HepG2 (cell line): ENCODE results near the gene PHF23. TPM values are rescaled to one million over a fixed set of nuclear protein-coding genes. Genes with fewer than 3 reads are reported as not detected.

ENCODE experiments used
- ADNP ChIP-seq: sonication (generic); formaldehyde crosslinking; IDR thresholded peaks from 2 replicates; pipeline ENCODE4 v1.4.0; 2020; ENCODE audit warnings: missing genetic modification reagents
- ATF5 ChIP-seq: sonication (generic); formaldehyde crosslinking; IDR thresholded peaks from 2 replicates; pipeline ENCODE4 v1.4.0; 2020; ENCODE audit warnings: mild to moderate bottlenecking, low read depth, missing genetic modification reagents
- CBX1 ChIP-seq: IDR thresholded peaks from one replicate; pipeline ENCODE4 v1.6.1; 2016; ENCODE audit warnings: antibody characterized with exemption, low read depth
- FIP1L1 ChIP-seq: fragments of 200-400 bp; formaldehyde crosslinking; IDR thresholded peaks from 2 replicates; pipeline ENCODE4 v1.6.1; 2018; ENCODE audit warnings: low read depth, mild to moderate bottlenecking, low read length, moderate library complexity, borderline replicate concordance; ENCODE audit not compliant: insufficient read depth
- GABPA ChIP-seq, 2 experiments: IDR thresholded peaks; 2 replicates each; pipeline ENCODE4 v1.6.1; 2011 to 2016; ENCODE audit warnings: low read depth in 2 of 2, low read length in 1 of 2, missing biosample characterization in 1 of 2, missing genetic modification characterization in 1 of 2
- KDM2A ChIP-seq: sonication (generic); formaldehyde crosslinking; IDR thresholded peaks from 2 replicates; pipeline ENCODE4 v1.4.0; 2020; ENCODE audit warnings: low read depth, missing genetic modification reagents, borderline replicate concordance
- LBX2 ChIP-seq: sonication (generic); formaldehyde crosslinking; IDR thresholded peaks from 2 replicates; pipeline ENCODE4 v1.5.0; 2020; ENCODE audit warnings: missing genetic modification reagents, mild to moderate bottlenecking, borderline replicate concordance
- MBD4 ChIP-seq: IDR thresholded peaks from 2 replicates; pipeline ENCODE4 v1.6.1; 2012; ENCODE audit warnings: low read length, inconsistent platforms, borderline replicate concordance
- MED13 ChIP-seq: sonication (generic); formaldehyde crosslinking; IDR thresholded peaks from 2 replicates; pipeline ENCODE4 v1.5.0; 2020; ENCODE audit warnings: missing genetic modification reagents
- PLRG1 ChIP-seq: fragments of 450-650 bp; conservative IDR thresholded peaks from 2 replicates; pipeline ENCODE4 v1.6.1; 2016
- SOX5 ChIP-seq: IDR thresholded peaks from 2 replicates; pipeline ENCODE4 v1.6.1; 2016; ENCODE audit warnings: borderline replicate concordance
- SP5 ChIP-seq: IDR thresholded peaks from 2 replicates; pipeline ENCODE4 v1.6.1; 2016; ENCODE audit warnings: low read depth, borderline replicate concordance
- TMF1 ChIP-seq: sonication (generic); formaldehyde crosslinking; IDR thresholded peaks from 2 replicates; pipeline ENCODE4 v1.8.1; 2022; ENCODE audit warnings: low read depth, missing genetic modification reagents
- ZBTB7A ChIP-seq: sonication (generic); formaldehyde crosslinking; IDR thresholded peaks from 2 replicates; pipeline ENCODE4 v1.8.0; 2022; ENCODE audit warnings: mild to moderate bottlenecking, missing genetic modification reagents
- ZMYM3 ChIP-seq: sonication (generic); formaldehyde crosslinking; IDR thresholded peaks from 2 replicates; pipeline ENCODE4 v1.5.1; 2020; ENCODE audit warnings: mild to moderate bottlenecking, missing genetic modification reagents
- ZNF12 ChIP-seq: sonication (generic); formaldehyde crosslinking; IDR thresholded peaks from 2 replicates; pipeline ENCODE4 v1.5.0; 2020; ENCODE audit warnings: missing genetic modification reagents
- ZNF282 ChIP-seq: fragments of 450-650 bp; IDR thresholded peaks from 2 replicates; pipeline ENCODE4 v1.6.1; 2018; ENCODE audit not compliant: partially characterized antibody
- ZNF432 ChIP-seq: sonication (generic); formaldehyde crosslinking; IDR thresholded peaks from 2 replicates; pipeline ENCODE4 v1.5.0; 2020; ENCODE audit warnings: missing genetic modification reagents, mild to moderate bottlenecking, borderline replicate concordance
- ZNF446 ChIP-seq: sonication (generic); formaldehyde crosslinking; IDR thresholded peaks from 2 replicates; pipeline ENCODE4 v1.5.0; 2020; ENCODE audit warnings: mild to moderate bottlenecking, missing genetic modification reagents
- ZNF709 ChIP-seq: sonication (generic); formaldehyde crosslinking; IDR thresholded peaks from 2 replicates; pipeline ENCODE4 v1.5.0; 2020; ENCODE audit warnings: mild to moderate bottlenecking, missing genetic modification reagents
- ZNF776 ChIP-seq: sonication (generic); formaldehyde crosslinking; IDR thresholded peaks from 2 replicates; pipeline ENCODE4 v1.4.0; 2020; ENCODE audit warnings: mild to moderate bottlenecking, missing genetic modification reagents
- ZNF790 ChIP-seq: sonication (generic); formaldehyde crosslinking; IDR thresholded peaks from 2 replicates; pipeline ENCODE4 v1.8.0; 2022; ENCODE audit warnings: missing genetic modification reagents, mild to moderate bottlenecking, borderline replicate concordance
- ZSCAN22 ChIP-seq: sonication (generic); formaldehyde crosslinking; IDR thresholded peaks from 2 replicates; pipeline ENCODE4 v1.4.0; 2020; ENCODE audit warnings: mild to moderate bottlenecking, missing genetic modification reagents
- polyA plus RNA-seq, 8 experiments: library from polyadenylated mRNA; depleted of rRNA in 3 of 8; stranded (reverse) in 7 of 8; unstranded in 1 of 8; fragments of >200 nt; fragmentation: Illumina TruSeq in 4 of 8; extraction: Trizol in 4 of 8; gene quantifications; 2 replicates each; pipeline versions ENCODE4 v1.2.1 to v1.2.3, GENCODE V29; 2011 to 2016; ENCODE audit warnings: low read depth in 4 of 8, missing spikeins in 1 of 8, mixed read lengths in 1 of 8; ENCODE audit not compliant: insufficient read depth in 1 of 8
- total RNA-seq, 5 experiments: library from RNA; depleted of rRNA; stranded (reverse); fragments of >200 nt; fragmentation: Illumina TruSeq; extraction: Trizol; gene quantifications; 2 replicates each; pipeline ENCODE4 v1.2.3, GENCODE V29; 2016; ENCODE audit warnings: low read depth in 1 of 5
- TF ChIP-seq, protein P1 (sequence below): sonication (generic); formaldehyde crosslinking; IDR thresholded peaks from 2 replicates; pipeline ENCODE4; 2020; ENCODE audit warnings: missing genetic modification reagents, mild to moderate bottlenecking, borderline replicate concordance
- TF ChIP-seq, protein P2 (sequence below): sonication (generic); formaldehyde crosslinking; IDR thresholded peaks from 2 replicates; pipeline ENCODE4 v1.8.1; 2023; ENCODE audit warnings: missing genetic modification reagents, inconsistent platforms, borderline replicate concordance
- TF ChIP-seq, protein P3 (sequence below): sonication (generic); formaldehyde crosslinking; IDR thresholded peaks from 2 replicates; pipeline ENCODE4 v1.4.0; 2020; ENCODE audit warnings: mild to moderate bottlenecking, missing genetic modification reagents

PHF23 gene
- total and polyA plus RNA-seq, 2 of the 13 experiments (the other 11 are each of a cell fraction or from before 2014, with no cell fraction given), result 27.6 to 33.2 TPM

DNA sequence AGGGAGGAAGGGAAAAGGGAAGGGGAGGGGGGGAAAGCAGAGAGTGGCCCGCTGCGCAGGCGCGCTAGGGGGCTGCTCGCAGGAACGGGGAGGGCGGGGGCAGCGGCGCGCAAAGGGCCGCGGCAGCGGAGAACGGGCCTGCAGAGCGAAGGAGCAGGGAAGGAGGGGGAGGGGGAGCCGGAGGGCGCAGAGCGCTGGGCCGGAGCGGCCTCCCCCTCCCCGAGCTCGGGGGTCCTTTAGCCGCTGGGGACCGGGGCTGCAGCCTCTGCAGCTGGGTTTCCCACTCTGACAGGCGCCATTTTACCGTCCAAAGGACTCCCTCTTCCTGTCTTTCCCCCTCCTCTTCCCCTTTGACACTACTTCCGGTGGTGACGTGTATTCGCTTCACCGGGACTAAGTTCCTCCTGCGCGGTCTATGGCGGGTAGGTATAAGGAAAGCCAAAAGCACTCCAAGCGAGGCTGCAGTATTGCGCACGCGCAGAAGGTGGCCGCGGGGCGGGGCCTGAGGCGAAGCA, 12.5 kb upstream of the PHF23 start, which contains the start of gene CTDNEP1 (continued):
- TF ChIP-seq FIP1L1 (no peak), SOX5 (no peak), ZNF432 (CRISPR knock-in tag) (no peak), ZSCAN22 (CRISPR knock-in tag) (no peak), ADNP (CRISPR knock-in tag) (no peak), GABPA (IDR thresholded peaks at IDR 0.05; ENCODE audit: low read depth, low read length) (peak; percentile 78), GABPA (CRISPR knock-in tag; IDR thresholded peaks at IDR 0.05; ENCODE audit: low read depth) (peak; percentile 95), ZNF12 (no peak), CBX1 (no peak), ZNF776 (CRISPR knock-in tag) (no peak), ZMYM3 (CRISPR knock-in tag) (no peak), TMF1 (no peak), ZNF709 (CRISPR knock-in tag) (no peak), PLRG1 (no peak), MBD4 (no peak), ATF5 (CRISPR knock-in tag) (no peak), SP5 (CRISPR knock-in tag) (no peak), LBX2 (CRISPR knock-in tag) (no peak), MED13 (CRISPR knock-in tag) (no peak), KDM2A (no peak), ZBTB7A (CRISPR knock-in tag) (no peak), ZNF790 (no peak), ZNF446 (no peak), ZNF282 (no peak)
- TF ChIP-seq, protein P1, sequence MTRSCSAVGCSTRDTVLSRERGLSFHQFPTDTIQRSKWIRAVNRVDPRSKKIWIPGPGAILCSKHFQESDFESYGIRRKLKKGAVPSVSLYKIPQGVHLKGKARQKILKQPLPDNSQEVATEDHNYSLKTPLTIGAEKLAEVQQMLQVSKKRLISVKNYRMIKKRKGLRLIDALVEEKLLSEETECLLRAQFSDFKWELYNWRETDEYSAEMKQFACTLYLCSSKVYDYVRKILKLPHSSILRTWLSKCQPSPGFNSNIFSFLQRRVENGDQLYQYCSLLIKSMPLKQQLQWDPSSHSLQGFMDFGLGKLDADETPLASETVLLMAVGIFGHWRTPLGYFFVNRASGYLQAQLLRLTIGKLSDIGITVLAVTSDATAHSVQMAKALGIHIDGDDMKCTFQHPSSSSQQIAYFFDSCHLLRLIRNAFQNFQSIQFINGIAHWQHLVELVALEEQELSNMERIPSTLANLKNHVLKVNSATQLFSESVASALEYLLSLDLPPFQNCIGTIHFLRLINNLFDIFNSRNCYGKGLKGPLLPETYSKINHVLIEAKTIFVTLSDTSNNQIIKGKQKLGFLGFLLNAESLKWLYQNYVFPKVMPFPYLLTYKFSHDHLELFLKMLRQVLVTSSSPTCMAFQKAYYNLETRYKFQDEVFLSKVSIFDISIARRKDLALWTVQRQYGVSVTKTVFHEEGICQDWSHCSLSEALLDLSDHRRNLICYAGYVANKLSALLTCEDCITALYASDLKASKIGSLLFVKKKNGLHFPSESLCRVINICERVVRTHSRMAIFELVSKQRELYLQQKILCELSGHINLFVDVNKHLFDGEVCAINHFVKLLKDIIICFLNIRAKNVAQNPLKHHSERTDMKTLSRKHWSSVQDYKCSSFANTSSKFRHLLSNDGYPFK (CRISPR knock-in tag), result peak; percentile 98
- TF ChIP-seq, protein P2, sequence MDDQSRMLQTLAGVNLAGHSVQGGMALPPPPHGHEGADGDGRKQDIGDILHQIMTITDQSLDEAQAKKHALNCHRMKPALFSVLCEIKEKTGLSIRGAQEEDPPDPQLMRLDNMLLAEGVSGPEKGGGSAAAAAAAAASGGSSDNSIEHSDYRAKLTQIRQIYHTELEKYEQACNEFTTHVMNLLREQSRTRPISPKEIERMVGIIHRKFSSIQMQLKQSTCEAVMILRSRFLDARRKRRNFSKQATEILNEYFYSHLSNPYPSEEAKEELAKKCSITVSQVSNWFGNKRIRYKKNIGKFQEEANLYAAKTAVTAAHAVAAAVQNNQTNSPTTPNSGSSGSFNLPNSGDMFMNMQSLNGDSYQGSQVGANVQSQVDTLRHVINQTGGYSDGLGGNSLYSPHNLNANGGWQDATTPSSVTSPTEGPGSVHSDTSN, result no peak
- TF ChIP-seq, protein P3, sequence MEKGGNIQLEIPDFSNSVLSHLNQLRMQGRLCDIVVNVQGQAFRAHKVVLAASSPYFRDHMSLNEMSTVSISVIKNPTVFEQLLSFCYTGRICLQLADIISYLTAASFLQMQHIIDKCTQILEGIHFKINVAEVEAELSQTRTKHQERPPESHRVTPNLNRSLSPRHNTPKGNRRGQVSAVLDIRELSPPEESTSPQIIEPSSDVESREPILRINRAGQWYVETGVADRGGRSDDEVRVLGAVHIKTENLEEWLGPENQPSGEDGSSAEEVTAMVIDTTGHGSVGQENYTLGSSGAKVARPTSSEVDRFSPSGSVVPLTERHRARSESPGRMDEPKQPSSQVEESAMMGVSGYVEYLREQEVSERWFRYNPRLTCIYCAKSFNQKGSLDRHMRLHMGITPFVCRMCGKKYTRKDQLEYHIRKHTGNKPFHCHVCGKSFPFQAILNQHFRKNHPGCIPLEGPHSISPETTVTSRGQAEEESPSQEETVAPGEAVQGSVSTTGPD (CRISPR knock-in tag), result no peak
